CD14-positive monocyte (primary cell): Measurements from ENCODE around the gene UBASH3B. TPM values are rescaled to one million over a fixed set of nuclear protein-coding genes. Genes with fewer than 3 reads are reported as not detected.

ENCODE experiments used
- DNase-seq, 3 donors: peaks; one replicate each; pipeline ENCODE4 v3.0.0-alpha.2; 2011 to 2022
- H2AFZ ChIP-seq: 2 replicates; pipeline ENCODE4 v1.6.0; 2012; ENCODE audit warnings: mild to moderate bottlenecking, low read depth, low read length, inconsistent platforms; ENCODE audit not compliant: insufficient read depth, poor library complexity, severe bottlenecking
- H3K27ac ChIP-seq, 2 donors: 1 replicate in 1 of 2; 2 replicates in 1 of 2; pipeline ENCODE4 v1.5.1; 2012 to 2013; ENCODE audit warnings: low read length in 2 of 2, control low read depth in 1 of 2, inconsistent platforms in 1 of 2, low read depth in 1 of 2, mild to moderate bottlenecking in 1 of 2
- H3K27me3 ChIP-seq, 2 donors: one replicate each; pipeline versions ENCODE4 v1.6.0 to v1.6.1; 2011 to 2013; ENCODE audit warnings: low read length in 2 of 2; ENCODE audit not compliant: control insufficient read depth in 2 of 2, insufficient read depth in 2 of 2
- H3K36me3 ChIP-seq, 2 donors: replicated peaks in 1 of 2; 1 replicate in 1 of 2; 2 replicates in 1 of 2; pipeline versions ENCODE4 v1.5.1 to v1.6.1; 2012 to 2013; ENCODE audit warnings: low read length in 2 of 2, control low read depth in 1 of 2, inconsistent platforms in 1 of 2, mild to moderate bottlenecking in 1 of 2; ENCODE audit not compliant: insufficient read depth in 2 of 2, control insufficient read depth in 1 of 2
- H3K4me1 ChIP-seq, 2 donors: 1 replicate in 1 of 2; 2 replicates in 1 of 2; pipeline versions ENCODE4 v1.5.1 to v1.6.1; 2012 to 2013; ENCODE audit warnings: low read length in 2 of 2, control low read depth in 1 of 2, inconsistent platforms in 1 of 2, mild to moderate bottlenecking in 1 of 2, moderate library complexity in 1 of 2; ENCODE audit not compliant: insufficient read depth in 2 of 2, control insufficient read depth in 1 of 2
- H3K4me2 ChIP-seq: replicated peaks from 2 replicates; pipeline ENCODE3; 2012; ENCODE audit warnings: low read length, moderate library complexity, mild to moderate bottlenecking; ENCODE audit not compliant: poor library complexity, severe bottlenecking; ENCODE audit errors: extremely low read depth
- H3K4me3 ChIP-seq, 3 experiments: fragments of 200-600 bp in 1 of 3; sonication (generic) in 1 of 3; replicated peaks in 1 of 3; 1 replicate in 2 of 3; 2 replicates in 1 of 3; pipeline ENCODE4 v1.5.1; 2011 to 2013; ENCODE audit warnings: low read length in 3 of 3, mild to moderate bottlenecking in 3 of 3, control low read depth in 2 of 3, low read depth in 2 of 3, inconsistent platforms in 1 of 3, moderate library complexity in 1 of 3
- H3K79me2 ChIP-seq: 2 replicates; pipeline ENCODE4 v1.6.0; 2012; ENCODE audit warnings: mild to moderate bottlenecking, control low read depth, inconsistent platforms, low read length, moderate library complexity; ENCODE audit not compliant: insufficient read depth
- H3K9ac ChIP-seq: 2 replicates; pipeline ENCODE4 v1.6.0; 2017; ENCODE audit warnings: low read length, mild to moderate bottlenecking; ENCODE audit not compliant: insufficient read depth, poor library complexity, severe bottlenecking
- H3K9me3 ChIP-seq, 2 donors: replicated peaks in 1 of 2; 1 replicate in 1 of 2; 2 replicates in 1 of 2; pipeline versions ENCODE4 v1.5.1 to v1.6.1; 2012 to 2013; ENCODE audit warnings: low read length in 2 of 2, control low read depth in 1 of 2; ENCODE audit not compliant: control insufficient read depth in 1 of 2, insufficient read depth in 1 of 2
- H4K20me1 ChIP-seq: 2 replicates; pipeline ENCODE4 v1.6.0; 2012; ENCODE audit warnings: mild to moderate bottlenecking, low read length, control low read depth, moderate library complexity; ENCODE audit not compliant: insufficient read depth
- H3K27ac Mint-ChIP-seq, 7 donors: one replicate each; pipeline ENCODE4 v1.8.0; 2020; ENCODE audit warnings: mild to moderate bottlenecking in 7 of 7, mixed read lengths in 7 of 7, moderate library complexity in 6 of 7, inconsistent platforms in 2 of 7
- H3K27me3 Mint-ChIP-seq, 3 donors: one replicate each; pipeline ENCODE4 v1.8.0; 2021 to 2022; ENCODE audit warnings: low read depth in 3 of 3, mild to moderate bottlenecking in 3 of 3, mixed read lengths in 3 of 3, moderate library complexity in 3 of 3, inconsistent platforms in 1 of 3
- H3K36me3 Mint-ChIP-seq, 2 donors: one replicate each; pipeline ENCODE4 v1.8.0; 2020; ENCODE audit warnings: mixed read lengths in 2 of 2, inconsistent platforms in 1 of 2, mild to moderate bottlenecking in 1 of 2
- H3K4me1 Mint-ChIP-seq: one replicate; pipeline ENCODE4 v1.8.0; 2020; ENCODE audit warnings: mild to moderate bottlenecking, mixed read lengths
- H3K4me3 Mint-ChIP-seq, 2 donors: one replicate each; pipeline ENCODE4 v1.8.0; 2020; ENCODE audit warnings: mild to moderate bottlenecking in 2 of 2, mixed read lengths in 2 of 2, moderate library complexity in 1 of 2
- H3K9me3 Mint-ChIP-seq, 7 donors: one replicate each; pipeline ENCODE4 v1.8.0; 2020 to 2022; ENCODE audit warnings: mixed read lengths in 7 of 7, mild to moderate bottlenecking in 6 of 7, moderate library complexity in 6 of 7, inconsistent platforms in 2 of 7
- WGBS: methylation state at CpG from one replicate; pipeline ENCODE4 v1.1.5; 2013; ENCODE audit warnings: missing lambda C conversion rate; ENCODE audit not compliant: insufficient coverage; 5-methylcytosine and 5-hydroxymethylcytosine counted together
- intact Hi-C, 2 donors: fragments of 100-400 bp; cut with micrococcal nuclease; formaldehyde crosslinking; loops; one replicate each; pipeline versions ENCODE4 v1.15.0 to v1.15.1; 2023
- polyA plus RNA-seq, 3 donors: library from polyadenylated mRNA; depleted of rRNA in 1 of 3; unstranded in 2 of 3; stranded (reverse) in 1 of 3; fragments of 300-500 nt in 2 of 3; fragments of >200 nt in 1 of 3; fragmentation: Illumina TruSeq in 2 of 3; gene quantifications; 1 replicate in 2 of 3; 2 replicates in 1 of 3; pipeline ENCODE4 v1.2.3, GENCODE V29; 2012 to 2021
- TF ChIP-seq, protein P1 (sequence below): fragments of 200-600 bp; IDR thresholded peaks from one replicate; pipeline ENCODE4 v1.8.0; 2022; ENCODE audit warnings: antibody characterized with exemption, mild to moderate bottlenecking

The UBASH3B gene
- polyA plus RNA-seq, 3 donors = 3.3 to 13.5 (median 7.1) TPM

DNA sequence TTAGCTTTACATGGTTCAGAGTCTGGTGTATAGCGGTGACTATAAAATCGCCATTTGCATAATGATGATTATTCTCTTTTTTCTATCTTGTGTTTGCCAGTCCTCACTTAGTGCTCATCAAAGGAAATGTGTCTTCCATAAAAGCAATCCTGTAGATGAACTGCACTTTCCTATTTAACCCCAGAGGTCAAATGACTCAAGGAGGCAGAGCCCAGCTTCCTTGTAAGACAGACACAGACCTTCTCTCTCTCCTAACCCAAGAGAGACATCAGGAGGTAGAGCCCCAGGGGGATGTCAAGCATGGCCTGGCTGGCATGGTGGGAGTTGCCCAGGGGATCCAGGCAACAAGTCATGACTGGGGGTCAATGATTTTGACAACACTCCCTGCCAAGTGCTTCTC, 135.9 kb downstream of the UBASH3B start:
- TF ChIP-seq, protein P1, sequence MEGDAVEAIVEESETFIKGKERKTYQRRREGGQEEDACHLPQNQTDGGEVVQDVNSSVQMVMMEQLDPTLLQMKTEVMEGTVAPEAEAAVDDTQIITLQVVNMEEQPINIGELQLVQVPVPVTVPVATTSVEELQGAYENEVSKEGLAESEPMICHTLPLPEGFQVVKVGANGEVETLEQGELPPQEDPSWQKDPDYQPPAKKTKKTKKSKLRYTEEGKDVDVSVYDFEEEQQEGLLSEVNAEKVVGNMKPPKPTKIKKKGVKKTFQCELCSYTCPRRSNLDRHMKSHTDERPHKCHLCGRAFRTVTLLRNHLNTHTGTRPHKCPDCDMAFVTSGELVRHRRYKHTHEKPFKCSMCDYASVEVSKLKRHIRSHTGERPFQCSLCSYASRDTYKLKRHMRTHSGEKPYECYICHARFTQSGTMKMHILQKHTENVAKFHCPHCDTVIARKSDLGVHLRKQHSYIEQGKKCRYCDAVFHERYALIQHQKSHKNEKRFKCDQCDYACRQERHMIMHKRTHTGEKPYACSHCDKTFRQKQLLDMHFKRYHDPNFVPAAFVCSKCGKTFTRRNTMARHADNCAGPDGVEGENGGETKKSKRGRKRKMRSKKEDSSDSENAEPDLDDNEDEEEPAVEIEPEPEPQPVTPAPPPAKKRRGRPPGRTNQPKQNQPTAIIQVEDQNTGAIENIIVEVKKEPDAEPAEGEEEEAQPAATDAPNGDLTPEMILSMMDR = no peak
- no CpG with 5 or more reads among the region's 2 CpGs for WGBS
- Histone ChIP-seq H3K27me3 (no peaks in the 10 kb centered on the region), H3K9ac (no peak overlapping the region), H4K20me1 (no peaks in the 10 kb centered on the region), H3K9me3 (no peaks in the 10 kb centered on the region), H3K4me1 (no peaks in the 10 kb centered on the region), H3K4me3 (no peak overlapping the region), H3K36me3 (peaks cover 61 to 97% of the 10 kb centered on the region in 2 donors), H3K79me2 (no peaks in the 10 kb centered on the region), H2AFZ (no peak overlapping the region), H3K4me2 (no peak overlapping the region), H3K27ac (no peak overlapping the region)
- Mint-ChIP-seq H3K27me3 (peaks cover 0 to 1% (median 0%) of the 10 kb centered on the region in 3 donors), H3K27ac (no peak overlapping the region), H3K4me1 (no peaks in the 10 kb centered on the region), H3K9me3 (no peaks in the 10 kb centered on the region), H3K36me3 (peaks cover 69 to 81% of the 10 kb centered on the region in 2 donors), H3K4me3 (no peak overlapping the region)
- DNase-seq = no peak
- intact Hi-C loops = loop anchor here in 1 of 2 donors (10.0 kb wide), 1 partner anchor 263 kb away; no protein-coding TSS in a partner anchor

DNA sequence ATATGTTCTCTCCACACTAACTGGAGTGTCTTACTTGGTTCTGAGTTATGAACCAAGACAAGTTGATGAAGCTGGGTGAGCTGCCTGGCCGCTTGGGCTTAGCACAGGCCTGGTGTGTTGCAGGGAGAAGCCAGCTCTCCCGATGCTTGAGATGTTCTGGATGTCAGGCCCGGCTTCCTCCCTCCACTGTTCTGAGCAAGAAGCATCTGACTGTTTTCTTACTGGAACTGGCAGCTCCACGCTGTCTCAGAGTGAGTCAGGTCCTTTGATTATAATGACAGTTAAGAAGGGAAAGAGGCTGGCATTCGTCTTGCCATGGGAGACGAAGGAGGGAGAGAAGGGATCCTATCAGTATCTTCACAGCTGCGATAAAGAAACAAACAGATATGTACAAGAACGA, 136.3 kb downstream of the UBASH3B start:
- Mint-ChIP-seq H3K36me3 (peaks cover 73 to 81% of the 10 kb centered on the region in 2 donors), H3K4me1 (no peaks in the 10 kb centered on the region), H3K9me3 (no peaks in the 10 kb centered on the region), H3K27ac (peak overlapping the region in 1 of 7 donors; percentile 53), H3K4me3 (no peak overlapping the region), H3K27me3 (peaks cover 0 to 1% (median 0%) of the 10 kb centered on the region in 3 donors)
- Histone ChIP-seq H3K79me2 (no peaks in the 10 kb centered on the region), H4K20me1 (no peaks in the 10 kb centered on the region), H3K9me3 (no peaks in the 10 kb centered on the region), H3K27ac (no peak overlapping the region), H2AFZ (no peak overlapping the region), H3K4me2 (no peak overlapping the region), H3K4me1 (no peaks in the 10 kb centered on the region), H3K27me3 (no peaks in the 10 kb centered on the region), H3K36me3 (peaks cover 65 to 97% of the 10 kb centered on the region in 2 donors), H3K4me3 (no peak overlapping the region), H3K9ac (no peak overlapping the region)
- 88% methylated on average over 6 of the region's 8 CpGs for WGBS
- intact Hi-C loops = loop anchor here in 1 of 2 donors (10.0 kb wide), 1 partner anchor 263 kb away; no protein-coding TSS in a partner anchor
- DNase-seq = no peak
- TF ChIP-seq, protein P1 = no peak
